Measurements from ENCODE around the gene IQUB. TPM values are rescaled to one million over a fixed set of nuclear protein-coding genes. Genes with fewer than 3 reads are reported as not detected.
"Not testable (repeated sequence)": the region's sequence is repeated elsewhere in the genome, so short reads cannot be mapped to it uniquely, and the experiment has no call there.

The IQUB gene
- total RNA-seq, 1 experiment from 2014 or later = 0.77 TPM

GRCh38 chr7:123415625-123416024 is 118.8 kb downstream of the IQUB start:
- CTCF ChIA-PET = no interaction called here
- DNase-seq (ENCODE audit: low spot score) (no peak), ATAC-seq (no peak)
- TF ChIP-seq ZBTB43 (CRISPR knock-in tag; IDR thresholded peaks at IDR 0.05) (no peak), ZNF396 (CRISPR knock-in tag; IDR thresholded peaks at IDR 0.05; ENCODE audit: borderline replicate concordance) (no peak), FOXJ3 (CRISPR knock-in tag; IDR thresholded peaks at IDR 0.05; ENCODE audit: borderline replicate concordance) (no peak), ATF3 (CRISPR knock-in tag; conservative IDR thresholded peaks at IDR 0.05) (no peak), EMX1 (CRISPR knock-in tag; IDR thresholded peaks at IDR 0.05) (no peak), PRDM15 (CRISPR knock-in tag; IDR thresholded peaks at IDR 0.05) (no peak), FOXP4 (CRISPR knock-in tag; IDR thresholded peaks at IDR 0.05) (no peak), HMGXB4 (CRISPR knock-in tag; IDR thresholded peaks at IDR 0.05) (no peak), ETV6 (CRISPR knock-in tag; IDR thresholded peaks at IDR 0.05) (no peak)
- Mint-ChIP-seq H3K36me3 (peaks cover 30% of the 10 kb centered on the region), H3K9me3 (peaks cover 42% of the 10 kb centered on the region), H3K27me3 (ENCODE audit: low read depth) (no peaks in the 10 kb centered on the region), H3K4me1 (peaks cover 3% of the 10 kb centered on the region; the same call in 1 of the 2 replicates), H3K27ac (no peak overlapping the region), H3K4me3 (no peak overlapping the region)
- POLR2A ChIA-PET = no interaction called here

- no peak overlapping the region for H3K27ac Mint-ChIP-seq
- 0 out of 2 replicates have a peak, but pooled peaks cover 2% of the 10 kb centered on the region for H3K36me3 Mint-ChIP-seq
- peaks cover 6% of the 10 kb centered on the region for H3K9me3 Mint-ChIP-seq
- ChIA-PET CTCF (no interaction called here), POLR2A (interaction anchor here (0.6 kb wide), 1 partner anchor 147 kb away, joined by 3 read pairs; no protein-coding TSS in a partner anchor)
- peaks cover 4% of the 10 kb centered on the region; the same call in 1 of the 2 replicates for H3K4me1 Mint-ChIP-seq
- H3K27me3 Mint-ChIP-seq (ENCODE audit: low read depth) = no peaks in the 10 kb centered on the region
- ATAC-seq (no peak; the same call in 1 of the 2 replicates), DNase-seq (ENCODE audit: low spot score) (no peak)
- TF ChIP-seq NR1H2 (CRISPR knock-in tag; IDR thresholded peaks at IDR 0.05) (no peak), SOX15 (CRISPR knock-in tag; IDR thresholded peaks at IDR 0.05) (no peak), MLX (CRISPR knock-in tag; IDR thresholded peaks at IDR 0.05) (no peak), JUN (CRISPR knock-in tag; IDR thresholded peaks at IDR 0.05) (no peak)
- no peak overlapping the region for H3K4me3 Mint-ChIP-seq
These were observed 124.0 kb downstream of the IQUB start for GRCh38 chr7:123410273-123410904.

- H3K9me3 Mint-ChIP-seq; H3K27ac Mint-ChIP-seq; H3K27me3 Mint-ChIP-seq (ENCODE audit: low read depth); POLR2A ChIA-PET; DNase-seq (ENCODE audit: low spot score); H3K4me1 Mint-ChIP-seq; H3K4me3 Mint-ChIP-seq; H3K36me3 Mint-ChIP-seq; ATAC-seq; CTCF ChIA-PET: not testable (repeated sequence)
These were observed 126.4 kb downstream of the IQUB start for GRCh38 chr7:123407951-123408350.
